Cardiac fibroblast (primary cell): Measurements from ENCODE around the gene NNAT.
"Not testable (repeated sequence)": the region's sequence is repeated elsewhere in the genome, so short reads cannot be mapped to it uniquely, and the experiment has no call there.

Experiments
- DNase-seq, 2 donors: peaks; one replicate each; pipeline versions ENCODE4 v3.0.0 to v3.0.0-alpha.2; 2010; ENCODE audit warnings: low read depth in 2 of 2
- H3K4me3 ChIP-seq, 2 donors: replicated peaks in 1 of 2; 1 replicate in 1 of 2; 2 replicates in 1 of 2; pipeline ENCODE4 v1.5.1; 2011; ENCODE audit warnings: low read depth in 2 of 2, low read length in 2 of 2, mild to moderate bottlenecking in 2 of 2, moderate library complexity in 1 of 2
- CTCF ChIP-seq: IDR thresholded peaks from one replicate; pipeline ENCODE4 v1.5.1; 2011; ENCODE audit warnings: low read depth, mild to moderate bottlenecking, low read length, inconsistent platforms

NNAT gene

DNA sequence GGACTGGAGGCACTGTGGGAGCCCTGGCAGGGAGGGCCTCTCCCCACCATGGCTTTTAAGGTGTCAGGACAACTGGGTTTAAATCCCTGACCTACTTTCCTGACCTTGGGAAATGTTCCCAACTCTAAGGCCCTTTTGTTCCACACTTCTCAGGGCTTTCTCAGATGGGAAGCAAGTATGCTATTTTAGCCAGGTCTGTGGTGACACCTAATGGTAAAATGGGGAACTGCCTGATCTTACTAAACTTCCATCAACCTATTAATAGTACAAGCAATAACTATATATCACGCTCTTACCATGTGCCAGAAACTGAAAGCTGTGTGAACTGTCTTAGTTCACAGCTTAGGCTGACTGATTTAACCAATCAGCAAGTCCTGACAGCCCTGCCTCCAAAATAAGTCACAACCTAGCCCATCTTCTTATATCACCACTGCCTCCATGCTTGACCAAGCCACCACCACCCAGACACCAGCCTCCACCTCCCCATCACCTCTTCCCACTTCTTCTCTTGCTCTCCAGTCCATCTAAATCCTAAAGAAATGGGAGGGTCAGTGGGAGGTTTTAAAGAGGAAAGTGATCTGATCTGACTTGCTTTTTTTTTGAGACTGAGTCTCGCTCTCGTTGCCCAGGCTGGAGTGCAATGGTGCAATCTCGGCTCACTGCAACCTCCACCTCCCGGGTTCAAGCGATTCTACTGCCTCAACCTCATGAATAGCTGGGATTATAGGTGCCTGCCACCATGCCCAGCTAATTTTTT is 13.5 kb downstream of the NNAT start:
- DNase-seq, result peak; percentile 86 to 88

GRCh38 chr20:37535443-37536132 is 14.5 kb downstream of the NNAT start:
- no peak for DNase-seq
- TF ChIP-seq CTCF, result no peak
- no peak overlapping the region for H3K4me3 ChIP-seq

More for the DNA sequence above, 13.5 kb downstream of the NNAT start:
- H3K4me3 ChIP-seq, result no peak overlapping the region
- peak; percentile 77 for TF ChIP-seq CTCF

GRCh38 chr20:37537505-37537904 is 16.5 kb downstream of the NNAT start:
- no peak for DNase-seq
- TF ChIP-seq CTCF, result no peak
- H3K4me3 ChIP-seq, result no peak overlapping the region

- no peak overlapping the region for H3K4me3 ChIP-seq
- TF ChIP-seq CTCF, result no peak
- peak; percentile 65 to 74 for DNase-seq
Measured at GRCh38 chr20:37538003-37538402, 17.0 kb downstream of the NNAT start.

DNA sequence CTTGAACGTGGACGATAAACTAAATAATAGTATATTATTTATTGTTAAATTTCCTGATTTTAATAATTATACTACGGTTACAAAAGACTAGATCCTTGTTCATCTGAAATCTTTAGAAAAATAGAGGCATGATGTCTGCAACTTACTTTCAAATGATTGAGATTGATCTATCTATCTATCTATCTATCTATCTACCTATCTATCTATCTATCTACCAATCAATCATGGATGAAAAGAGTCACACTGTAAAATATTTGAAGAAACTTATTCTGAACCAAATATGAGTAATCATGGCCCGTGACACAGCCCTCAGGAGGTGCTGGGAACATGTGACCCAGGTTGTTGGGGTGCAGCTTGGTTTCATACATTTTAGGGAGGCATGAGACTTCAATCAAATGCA is 18.4 kb downstream of the NNAT start:
- no peak for TF ChIP-seq CTCF

GRCh38 chr20:37540001-37540400 is 19.0 kb downstream of the NNAT start:
- TF ChIP-seq CTCF, result no peak
- H3K4me3 ChIP-seq, result no peak overlapping the region
- DNase-seq, result no peak

More for the DNA sequence above, 18.4 kb downstream of the NNAT start:
- no peak for DNase-seq
- no peak overlapping the region for H3K4me3 ChIP-seq

GRCh38 chr20:37540838-37541237 is 19.8 kb downstream of the NNAT start:
- DNase-seq, H3K4me3 ChIP-seq: not testable (repeated sequence)
